Karpas-422 (cell line): ENCODE results near the gene CPED1. TPM values are rescaled to one million over a fixed set of nuclear protein-coding genes. Genes with fewer than 3 reads are reported as not detected.

Experiments used
- DNase-seq: peaks from one replicate; pipeline ENCODE4 v3.0.0-alpha.2; 2015
- H2AFZ ChIP-seq: fragments of 200-600 bp; sonication (generic); 2 replicates; pipeline ENCODE4 v1.6.1; 2014; ENCODE audit warnings: antibody characterized with exemption, low read length, mixed read lengths
- H3K27ac ChIP-seq: fragments of 200-600 bp; sonication (generic); 2 replicates; pipeline ENCODE4 v1.5.1; 2014; ENCODE audit warnings: mild to moderate bottlenecking, low read length, moderate library complexity
- H3K27me3 ChIP-seq: fragments of 200-600 bp; sonication (generic); 2 replicates; pipeline ENCODE4 v1.6.1; 2014; ENCODE audit warnings: low read length, mixed read lengths
- H3K36me3 ChIP-seq: fragments of 200-600 bp; sonication (generic); 2 replicates; pipeline ENCODE4 v1.6.1; 2014; ENCODE audit warnings: low read length, mixed read lengths; ENCODE audit not compliant: insufficient read depth
- H3K4me1 ChIP-seq: fragments of 200-600 bp; sonication (generic); 2 replicates; pipeline ENCODE4 v1.6.1; 2014; ENCODE audit warnings: mild to moderate bottlenecking, low read length, mixed read lengths
- H3K4me2 ChIP-seq: fragments of 200-600 bp; sonication (generic); 2 replicates; pipeline ENCODE4 v1.6.1; 2014; ENCODE audit warnings: low read length, low read depth, mild to moderate bottlenecking; ENCODE audit not compliant: poor library complexity, severe bottlenecking
- H3K4me3 ChIP-seq: fragments of 200-600 bp; sonication (generic); 2 replicates; pipeline ENCODE4 v1.5.1; 2014; ENCODE audit warnings: mild to moderate bottlenecking, antibody characterized with exemption, low read length, mixed read lengths
- H3K79me2 ChIP-seq: fragments of 200-600 bp; sonication (generic); 2 replicates; pipeline ENCODE4 v1.6.1; 2014; ENCODE audit warnings: mild to moderate bottlenecking, low read length, mixed read lengths
- H3K9ac ChIP-seq: fragments of 200-600 bp; sonication (generic); 2 replicates; pipeline ENCODE4 v1.6.0; 2014; ENCODE audit warnings: low read length
- H3K9me2 ChIP-seq: fragments of 200-600 bp; sonication (generic), shearing (Covaris generic); replicated peaks from 2 replicates; pipeline ENCODE4 v1.6.0; 2014; ENCODE audit warnings: mild to moderate bottlenecking, low read length, moderate library complexity; ENCODE audit not compliant: insufficient read depth
- H3K9me3 ChIP-seq: fragments of 300-700, 200-600 bp; sonication (generic); 2 replicates; pipeline ENCODE4 v1.6.1; 2014; ENCODE audit warnings: low read length, mixed read lengths
- H4K20me1 ChIP-seq: fragments of 200-600 bp; sonication (generic); 2 replicates; pipeline ENCODE4 v1.6.1; 2014; ENCODE audit warnings: mild to moderate bottlenecking, antibody characterized with exemption, low read length, low read depth; ENCODE audit not compliant: insufficient read depth
- total RNA-seq: library from RNA; depleted of rRNA; stranded (reverse); fragments of >200 nt; shearing (Covaris generic); gene quantifications from 2 replicates; pipeline ENCODE4 v1.2.3, GENCODE V29; 2014; ENCODE audit warnings: low replicate concordance

Gene CPED1
- total RNA-seq, 1 experiment from 2014 or later, result 0.04 TPM

GRCh38 chr7:121085922-121086321 is 97.4 kb downstream of the CPED1 start:
- no peaks in the 10 kb centered on the region for H3K79me2 ChIP-seq
- no peaks in the 10 kb centered on the region for H3K9me3 ChIP-seq
- H3K4me1 ChIP-seq, result no peaks in the 10 kb centered on the region
- H2AFZ ChIP-seq, result no peak overlapping the region
- no peaks in the 10 kb centered on the region for H4K20me1 ChIP-seq
- DNase-seq, result no peak
- H3K27me3 ChIP-seq, result no peaks in the 10 kb centered on the region; the same call in 1 of the 2 replicates
- H3K9me2 ChIP-seq, result no peaks in the 10 kb centered on the region
- H3K9ac ChIP-seq, result no peak overlapping the region
- no peak overlapping the region for H3K27ac ChIP-seq
- no peaks in the 10 kb centered on the region for H3K36me3 ChIP-seq
- no peak overlapping the region for H3K4me2 ChIP-seq
- no peak overlapping the region for H3K4me3 ChIP-seq

- Histone ChIP-seq H3K4me3 (no peak overlapping the region), H4K20me1 (no peaks in the 10 kb centered on the region), H3K36me3 (no peaks in the 10 kb centered on the region), H2AFZ (no peak overlapping the region), H3K9ac (no peak overlapping the region), H3K79me2 (no peaks in the 10 kb centered on the region), H3K4me2 (no peak overlapping the region), H3K4me1 (no peaks in the 10 kb centered on the region), H3K27me3 (no peaks in the 10 kb centered on the region; the same call in 1 of the 2 replicates), H3K9me3 (no peaks in the 10 kb centered on the region), H3K27ac (no peak overlapping the region), H3K9me2 (no peaks in the 10 kb centered on the region)
- DNase-seq, result no peak
Measured at GRCh38 chr7:121088870-121089269, 100.4 kb downstream of the CPED1 start.

- H3K9me3 ChIP-seq, result no peaks in the 10 kb centered on the region
- no peaks in the 10 kb centered on the region for H3K27me3 ChIP-seq
- no peak overlapping the region for H3K4me3 ChIP-seq
- H3K27ac ChIP-seq, result no peak overlapping the region
- no peak overlapping the region for H3K9ac ChIP-seq
- no peak overlapping the region for H2AFZ ChIP-seq
- no peak for DNase-seq
- no peaks in the 10 kb centered on the region for H3K79me2 ChIP-seq
- H4K20me1 ChIP-seq, result no peaks in the 10 kb centered on the region
- no peaks in the 10 kb centered on the region for H3K4me1 ChIP-seq
- H3K36me3 ChIP-seq, result no peaks in the 10 kb centered on the region
- H3K9me2 ChIP-seq, result no peaks in the 10 kb centered on the region
- no peak overlapping the region for H3K4me2 ChIP-seq
Measured at GRCh38 chr7:121094829-121095228, 106.3 kb downstream of the CPED1 start.

- H3K79me2 ChIP-seq, result no peaks in the 10 kb centered on the region
- no peak overlapping the region for H3K4me3 ChIP-seq
- H3K9me2 ChIP-seq, result no peaks in the 10 kb centered on the region
- H3K27me3 ChIP-seq, result no peaks in the 10 kb centered on the region
- no peaks in the 10 kb centered on the region for H3K36me3 ChIP-seq
- no peak overlapping the region for H3K27ac ChIP-seq
- H3K4me1 ChIP-seq, result no peaks in the 10 kb centered on the region
- H3K9ac ChIP-seq, result no peak overlapping the region
- H4K20me1 ChIP-seq, result no peaks in the 10 kb centered on the region
- H3K4me2 ChIP-seq, result no peak overlapping the region
- H2AFZ ChIP-seq, result no peak overlapping the region; the same call in 1 of the 2 replicates
- no peaks in the 10 kb centered on the region for H3K9me3 ChIP-seq
- no peak for DNase-seq
Measured at GRCh38 chr7:121097577-121097976, 109.1 kb downstream of the CPED1 start.

GRCh38 chr7:121099572-121099971 is 111.1 kb downstream of the CPED1 start:
- Histone ChIP-seq H4K20me1 (no peaks in the 10 kb centered on the region), H3K9ac (no peak overlapping the region), H3K9me3 (no peaks in the 10 kb centered on the region), H3K36me3 (no peaks in the 10 kb centered on the region), H3K4me1 (no peaks in the 10 kb centered on the region), H3K9me2 (no peaks in the 10 kb centered on the region), H3K27me3 (no peaks in the 10 kb centered on the region), H3K4me3 (no peak overlapping the region), H2AFZ (no peak overlapping the region), H3K79me2 (no peaks in the 10 kb centered on the region), H3K27ac (no peak overlapping the region), H3K4me2 (no peak overlapping the region)
- no peak for DNase-seq

- no peak overlapping the region for H3K4me3 ChIP-seq
- no peaks in the 10 kb centered on the region for H3K36me3 ChIP-seq
- no peaks in the 10 kb centered on the region for H3K27me3 ChIP-seq
- no peak for DNase-seq
- no peaks in the 10 kb centered on the region for H3K9me2 ChIP-seq
- H3K79me2 ChIP-seq, result no peaks in the 10 kb centered on the region
- no peak overlapping the region for H2AFZ ChIP-seq
- H3K27ac ChIP-seq, result no peak overlapping the region
- H3K9ac ChIP-seq, result no peak overlapping the region
- H4K20me1 ChIP-seq, result no peaks in the 10 kb centered on the region
- H3K4me2 ChIP-seq, result no peak overlapping the region
- H3K4me1 ChIP-seq, result no peaks in the 10 kb centered on the region
- H3K9me3 ChIP-seq, result no peaks in the 10 kb centered on the region
Measured at GRCh38 chr7:121101083-121101482, 112.6 kb downstream of the CPED1 start.

- H3K9ac ChIP-seq, result no peak overlapping the region
- no peak overlapping the region for H3K4me2 ChIP-seq
- no peak for DNase-seq
- no peaks in the 10 kb centered on the region for H4K20me1 ChIP-seq
- no peaks in the 10 kb centered on the region for H3K9me3 ChIP-seq
- H2AFZ ChIP-seq, result no peak overlapping the region
- H3K27ac ChIP-seq, result no peak overlapping the region
- H3K79me2 ChIP-seq, result no peaks in the 10 kb centered on the region
- H3K4me1 ChIP-seq, result no peaks in the 10 kb centered on the region
- H3K27me3 ChIP-seq, result no peaks in the 10 kb centered on the region
- no peaks in the 10 kb centered on the region for H3K36me3 ChIP-seq
- H3K4me3 ChIP-seq, result no peak overlapping the region
- H3K9me2 ChIP-seq, result no peaks in the 10 kb centered on the region
Measured at GRCh38 chr7:121101621-121102020, 113.1 kb downstream of the CPED1 start.

GRCh38 chr7:121102619-121103018 is 114.1 kb downstream of the CPED1 start:
- Histone ChIP-seq H2AFZ (no peak overlapping the region), H3K4me1 (no peaks in the 10 kb centered on the region), H4K20me1 (no peaks in the 10 kb centered on the region), H3K4me2 (no peak overlapping the region), H3K36me3 (no peaks in the 10 kb centered on the region), H3K9me3 (no peaks in the 10 kb centered on the region), H3K27me3 (no peaks in the 10 kb centered on the region), H3K27ac (no peak overlapping the region), H3K9me2 (no peaks in the 10 kb centered on the region), H3K79me2 (no peaks in the 10 kb centered on the region), H3K9ac (no peak overlapping the region), H3K4me3 (no peak overlapping the region)
- DNase-seq, result no peak

GRCh38 chr7:121103086-121103485 is 114.6 kb downstream of the CPED1 start:
- H3K4me1 ChIP-seq, result no peaks in the 10 kb centered on the region
- DNase-seq, result no peak
- no peak overlapping the region for H3K4me2 ChIP-seq
- no peak overlapping the region for H3K4me3 ChIP-seq
- no peaks in the 10 kb centered on the region for H3K79me2 ChIP-seq
- no peaks in the 10 kb centered on the region for H3K27me3 ChIP-seq
- H3K27ac ChIP-seq, result no peak overlapping the region
- no peaks in the 10 kb centered on the region for H3K9me3 ChIP-seq
- H2AFZ ChIP-seq, result no peak overlapping the region
- no peaks in the 10 kb centered on the region for H3K36me3 ChIP-seq
- H4K20me1 ChIP-seq, result no peaks in the 10 kb centered on the region
- no peaks in the 10 kb centered on the region for H3K9me2 ChIP-seq
- H3K9ac ChIP-seq, result no peak overlapping the region
